Stimulated activated CD4-positive, alpha-beta T cell treated with anti-CD3 and anti-CD28 coated beads, Interleukin-2, amount 100 ng/mL, for 48 hours (primary cell): ENCODE measurements around the gene C1QL1.

Experiments used
- DNase-seq, 2 donors: peaks; one replicate each; pipeline ENCODE4 v3.0.0-alpha.2; 2020

C1QL1 gene

DNA sequence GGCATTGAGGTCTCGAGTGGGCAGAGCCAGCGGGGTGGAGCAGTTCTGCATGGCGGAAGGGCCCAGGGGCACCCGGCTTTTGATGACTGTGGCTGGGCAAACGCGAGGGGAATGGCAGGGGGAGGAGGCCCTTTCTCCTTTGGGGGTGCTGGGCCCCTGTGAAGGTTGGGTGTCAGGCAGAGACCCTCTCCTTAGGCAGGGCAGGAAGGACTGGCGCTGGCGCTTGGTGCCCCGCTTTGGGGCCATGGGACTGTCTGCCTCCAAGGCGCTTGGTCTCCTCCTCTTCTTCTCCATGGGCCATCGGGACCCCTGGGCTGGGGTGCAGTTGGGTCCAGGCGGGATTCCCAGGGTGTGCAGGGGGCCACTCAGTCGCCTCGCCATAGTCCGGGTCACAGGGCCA lies 40.0 kb downstream of the C1QL1 start:
- DNase-seq, result no peak

DNA sequence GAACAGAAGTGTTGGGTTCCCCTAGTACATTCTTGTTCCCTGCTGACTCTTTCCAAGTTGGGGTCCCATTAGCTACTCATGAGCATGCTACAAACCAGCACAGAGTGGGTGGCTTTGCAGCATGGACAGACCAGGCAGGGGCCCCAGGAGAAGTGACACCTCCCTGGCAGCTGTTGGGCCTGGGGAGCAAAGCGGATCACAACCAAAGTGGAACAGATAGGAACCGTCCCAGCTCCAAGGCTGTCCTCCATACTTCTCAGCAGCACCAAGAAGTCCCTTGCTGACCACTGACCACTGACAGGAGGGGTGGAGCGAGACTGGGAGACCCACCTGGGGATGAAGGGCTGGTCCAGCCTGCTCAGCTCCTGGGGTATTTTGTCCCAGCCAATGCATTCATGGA lies 40.4 kb downstream of the C1QL1 start:
- DNase-seq, result no peak

DNA sequence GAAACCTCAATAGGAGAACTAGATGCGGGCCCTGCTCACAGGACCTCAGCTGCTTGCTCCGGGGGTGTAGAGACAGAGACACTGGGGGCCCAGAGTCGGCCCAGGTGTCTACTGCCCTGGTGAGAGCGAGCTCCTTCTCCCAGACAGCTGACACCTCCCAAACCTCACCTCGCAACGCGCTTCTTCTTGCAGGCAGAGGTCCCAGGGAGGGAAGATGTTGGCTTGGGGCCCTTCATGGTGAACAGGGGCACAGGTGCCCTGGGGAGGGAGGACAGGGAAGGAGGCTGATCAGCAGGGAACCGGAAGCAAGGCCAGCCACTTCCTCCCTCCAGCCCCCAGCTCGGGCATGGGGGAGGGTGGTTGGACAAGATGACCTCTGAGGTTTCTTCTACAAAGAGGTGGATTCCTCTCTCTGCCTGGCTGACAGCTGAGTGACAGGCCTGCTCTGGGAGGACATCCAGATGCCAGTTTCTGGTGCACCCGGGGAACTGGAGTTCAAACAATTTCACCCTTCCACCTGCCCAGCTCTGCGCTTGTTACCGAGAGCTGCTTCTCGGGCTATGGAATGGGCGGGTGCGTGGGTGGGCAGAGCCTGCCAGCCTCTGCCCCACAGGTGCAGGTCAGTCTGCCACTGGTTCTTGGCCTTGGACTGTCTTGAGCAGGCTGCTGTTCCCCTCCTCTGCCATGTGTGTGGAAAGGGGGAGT lies 41.1 kb downstream of the C1QL1 start:
- DNase-seq, result no peak

DNA sequence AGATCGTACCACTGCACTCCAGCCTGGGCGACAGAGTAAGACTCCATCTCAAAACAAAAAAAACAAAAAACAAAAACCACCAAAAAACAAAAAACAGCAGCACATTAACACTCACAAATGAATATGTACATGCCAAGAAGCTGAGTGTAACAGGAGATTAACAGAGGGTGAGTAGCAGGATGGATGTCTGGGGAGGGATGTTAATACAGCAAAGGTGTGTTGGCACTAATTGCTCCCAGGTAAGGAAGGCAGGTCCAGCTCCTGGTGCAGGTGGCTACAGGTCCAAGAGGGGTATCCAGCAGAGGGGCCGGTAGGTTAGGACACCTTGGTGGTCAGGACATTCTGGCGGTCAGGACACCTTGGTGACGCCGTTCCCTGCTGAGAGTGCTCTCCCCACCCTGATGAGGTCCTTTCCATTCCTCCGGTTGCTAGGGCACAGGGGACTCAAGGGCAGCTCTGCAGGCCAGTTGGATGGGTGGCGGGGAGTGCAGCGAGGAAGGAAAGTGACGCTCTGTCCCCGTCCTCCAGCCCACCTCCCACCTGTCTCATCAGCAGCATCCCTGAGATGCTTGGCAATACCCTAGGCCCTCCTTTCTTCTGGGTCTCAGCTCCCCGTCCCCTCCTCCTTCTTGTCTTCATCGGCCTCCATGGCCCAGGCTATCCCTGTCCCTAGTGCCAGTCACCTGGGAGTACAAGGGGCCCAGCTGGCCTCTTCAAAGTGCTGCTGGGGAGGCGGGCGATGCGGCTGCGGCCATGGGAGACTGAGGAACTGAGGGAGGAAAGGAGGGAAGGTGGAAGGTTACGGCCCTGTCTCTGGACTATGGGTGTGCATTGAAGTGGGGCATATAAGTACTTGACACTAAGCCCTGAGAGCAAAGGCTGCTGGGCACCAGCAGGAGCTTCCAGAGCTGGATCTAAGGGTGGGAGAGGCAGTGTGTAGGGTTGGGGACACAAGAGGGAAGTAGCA lies 42.1 kb downstream of the C1QL1 start:
- DNase-seq, result no peak

DNA sequence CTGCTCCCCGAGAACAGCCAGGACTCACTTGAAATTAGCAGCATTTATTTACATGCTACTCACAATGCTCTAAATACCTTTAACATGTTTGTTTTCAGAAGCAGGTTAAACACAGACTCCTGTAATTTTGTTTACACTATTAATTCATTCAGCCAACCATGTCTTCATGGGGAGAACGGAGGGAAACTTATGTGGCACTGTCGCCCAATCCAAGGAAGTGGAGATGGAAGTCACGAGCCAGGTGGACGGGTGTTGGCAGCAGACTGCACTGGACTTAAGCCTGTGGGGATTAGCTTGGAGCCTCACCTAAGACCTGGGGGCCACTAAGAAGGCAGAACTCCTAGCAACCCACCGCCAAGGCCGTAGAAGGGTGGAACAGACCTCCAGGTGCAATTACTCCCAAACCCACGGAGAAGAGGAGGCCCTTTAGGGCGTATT lies 44.0 kb downstream of the C1QL1 start:
- DNase-seq, result no peak

DNA sequence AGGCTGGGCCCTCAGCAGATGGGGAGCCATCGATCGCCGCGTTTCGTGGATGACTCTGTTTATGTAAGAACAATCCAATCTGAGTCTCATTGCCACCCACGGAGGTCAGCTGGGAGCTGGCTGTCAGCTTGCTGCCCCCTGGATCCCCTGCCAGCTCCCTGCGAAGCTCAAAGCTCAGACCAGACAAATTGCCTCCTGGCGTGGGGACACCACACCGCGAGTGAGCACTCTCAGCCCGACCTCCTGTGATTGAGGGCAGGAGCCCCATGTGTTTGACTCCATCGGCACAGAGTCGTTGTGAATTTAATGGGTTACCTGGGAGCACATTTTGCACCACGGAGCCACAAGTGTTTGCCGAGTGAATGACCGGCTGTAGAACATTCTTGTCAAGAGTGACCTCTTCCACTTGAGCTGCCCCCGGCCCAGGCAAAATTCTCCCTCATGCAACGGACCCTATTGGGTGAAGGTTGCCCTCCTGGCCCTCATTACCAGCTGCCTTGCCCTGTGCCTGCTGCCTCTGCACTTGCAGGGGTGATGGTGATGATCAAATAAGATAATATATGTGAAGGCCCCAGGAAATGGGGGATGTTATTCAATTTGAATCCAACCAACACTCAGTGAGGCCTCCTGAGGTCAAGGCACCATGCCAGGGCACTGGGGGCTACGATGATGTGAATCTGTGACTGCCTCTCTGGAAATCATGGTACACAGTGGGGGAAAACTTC lies 45.2 kb downstream of the C1QL1 start:
- no peak for DNase-seq

DNA sequence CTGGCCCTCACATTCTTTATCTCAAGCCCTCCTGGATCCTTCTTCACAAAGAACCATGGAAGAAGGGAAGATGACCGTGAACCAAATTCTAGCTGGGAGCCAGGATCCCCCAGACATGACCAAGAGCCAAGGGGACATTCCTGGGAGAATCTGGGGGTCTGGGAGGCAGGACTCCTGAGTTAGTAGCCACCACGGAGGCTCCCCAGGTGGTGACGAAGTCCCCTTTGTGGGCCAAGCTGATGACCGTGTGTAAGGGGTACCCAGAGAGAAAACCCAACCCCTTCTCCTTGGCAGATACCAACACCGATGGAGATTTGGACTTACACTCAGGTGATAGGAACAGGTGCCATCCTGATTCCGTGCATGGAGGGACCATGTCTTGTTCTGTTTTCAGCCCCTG lies 46.0 kb downstream of the C1QL1 start:
- DNase-seq, result no peak

DNA sequence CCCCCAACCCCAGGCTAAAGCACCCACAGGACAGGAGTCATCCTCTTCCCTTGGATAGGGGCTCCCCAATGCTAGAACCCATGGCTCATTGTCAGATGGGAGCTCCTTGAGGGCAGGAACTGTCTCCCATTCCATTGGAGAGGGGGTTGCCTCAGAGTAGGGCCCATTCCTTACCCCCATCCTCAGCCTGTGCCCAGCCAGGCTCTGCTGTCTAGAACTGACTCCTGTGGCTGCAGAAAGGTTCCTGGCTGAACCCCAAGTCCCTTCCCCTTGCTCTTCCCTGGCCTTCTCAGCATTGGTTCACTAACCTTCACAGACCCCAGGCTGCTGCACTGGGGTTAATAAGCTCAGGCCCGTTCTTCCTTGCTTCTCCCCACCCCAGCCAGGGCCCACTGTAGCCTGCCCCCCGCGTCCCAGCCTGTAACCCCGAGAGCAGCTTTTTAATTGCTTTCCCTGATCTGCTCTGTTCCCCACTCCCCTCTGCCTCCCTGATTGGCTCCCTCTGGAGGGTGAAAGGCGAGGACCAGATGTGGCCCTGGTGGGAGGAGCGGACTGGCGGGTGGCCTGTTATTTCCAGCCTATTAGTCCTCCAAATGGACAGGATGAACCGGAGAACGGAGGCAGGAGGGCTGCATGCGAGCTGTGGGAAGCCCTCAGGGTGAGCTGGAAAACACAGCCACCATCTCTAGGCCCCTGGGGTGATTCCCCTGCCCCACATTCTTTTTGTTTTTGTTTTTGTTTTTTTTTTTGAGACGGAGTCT lies 46.8 kb downstream of the C1QL1 start:
- no peak for DNase-seq

DNA sequence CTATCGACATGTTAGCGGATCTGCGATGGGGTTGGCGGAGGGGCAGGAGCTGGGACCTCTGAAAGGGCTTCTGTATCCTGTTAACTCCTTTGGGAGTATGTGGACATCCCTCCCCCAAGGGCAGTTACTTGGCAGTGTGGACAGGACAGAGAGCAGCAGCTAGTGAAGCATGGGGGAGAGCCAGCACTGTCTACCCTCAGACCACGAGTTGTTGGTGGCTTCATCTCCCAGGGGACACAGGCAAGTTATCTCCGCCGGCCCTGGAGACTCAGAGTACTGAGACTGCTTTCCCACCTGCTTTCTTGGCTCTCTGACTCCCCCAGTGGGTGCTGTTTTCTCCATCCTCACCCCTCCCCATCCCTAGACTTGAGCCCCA lies 47.5 kb downstream of the C1QL1 start:
- no peak for DNase-seq

DNA sequence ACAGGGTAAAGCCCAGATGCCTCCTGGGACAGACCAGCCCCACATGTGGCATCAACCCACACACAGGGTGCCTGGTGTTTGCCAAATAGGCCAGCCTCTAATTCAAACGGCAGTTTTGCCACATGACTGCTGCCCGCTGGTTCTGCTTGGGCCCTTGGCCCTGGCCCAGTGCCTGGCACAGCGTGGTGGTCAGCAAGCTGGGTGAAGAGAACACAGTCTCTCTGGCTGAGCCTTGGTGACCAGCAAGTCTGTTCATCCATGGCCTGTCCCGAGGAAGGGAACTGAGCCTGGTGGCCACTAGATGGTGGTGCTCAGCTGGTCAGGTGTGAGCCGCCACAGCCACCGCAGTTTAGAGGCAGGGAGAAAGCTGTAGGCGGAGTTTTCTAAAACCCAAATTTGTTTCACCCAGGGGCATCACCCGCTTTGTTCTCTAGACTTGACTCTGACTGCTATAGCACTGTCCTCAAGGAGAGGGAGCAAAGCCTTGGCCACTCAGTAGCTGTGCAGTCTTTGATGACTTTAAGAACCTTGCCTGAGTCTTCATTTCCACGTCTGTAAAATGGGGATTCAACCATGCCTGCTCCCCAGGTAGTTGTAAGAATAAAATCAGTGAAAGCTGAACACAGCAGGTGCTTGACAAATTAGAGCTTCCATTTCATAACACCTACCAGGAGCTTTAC lies 48.1 kb downstream of the C1QL1 start:
- peak; percentile 47 to 54 for DNase-seq

DNA sequence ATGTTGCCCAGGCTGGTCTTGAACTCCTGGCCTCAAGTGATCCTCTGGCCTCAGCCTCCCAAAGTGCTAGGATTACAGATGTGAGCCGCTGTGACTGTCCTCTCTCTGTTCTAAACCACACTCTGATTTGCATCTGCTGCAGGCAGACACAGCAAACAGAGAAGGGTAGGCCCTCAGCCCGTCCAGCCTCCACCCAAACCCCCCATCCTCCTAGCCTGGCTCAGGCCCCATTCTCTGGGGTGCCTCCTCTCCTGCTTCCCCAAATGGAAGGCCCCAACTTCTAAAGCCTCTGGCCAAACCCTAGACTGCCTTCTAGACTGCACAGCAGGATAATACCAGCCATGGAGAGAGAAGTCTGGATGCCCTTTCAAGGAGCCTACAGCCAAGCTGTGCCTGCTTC lies 48.7 kb downstream of the C1QL1 start:
- no peak for DNase-seq

DNA sequence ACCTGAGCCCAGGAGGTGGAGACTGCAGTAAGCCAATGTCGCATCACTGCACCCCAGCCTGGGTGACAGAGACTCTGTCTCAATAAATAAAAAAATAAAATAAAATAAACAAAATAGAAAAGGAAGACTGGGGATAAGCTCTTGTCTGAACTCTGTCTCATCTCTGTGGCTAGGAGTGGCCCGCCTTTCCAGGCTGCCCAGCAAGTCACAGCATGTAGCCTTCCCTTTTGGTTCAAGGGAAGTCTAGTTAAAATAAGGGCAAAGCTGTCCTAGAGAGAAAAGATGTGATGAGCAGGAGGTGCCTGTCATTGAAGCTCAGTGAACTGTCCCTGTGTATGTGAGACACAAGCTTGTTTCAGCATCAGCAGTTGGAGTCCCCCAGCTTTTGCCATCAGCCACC lies 50.1 kb downstream of the C1QL1 start:
- DNase-seq, result no peak

DNA sequence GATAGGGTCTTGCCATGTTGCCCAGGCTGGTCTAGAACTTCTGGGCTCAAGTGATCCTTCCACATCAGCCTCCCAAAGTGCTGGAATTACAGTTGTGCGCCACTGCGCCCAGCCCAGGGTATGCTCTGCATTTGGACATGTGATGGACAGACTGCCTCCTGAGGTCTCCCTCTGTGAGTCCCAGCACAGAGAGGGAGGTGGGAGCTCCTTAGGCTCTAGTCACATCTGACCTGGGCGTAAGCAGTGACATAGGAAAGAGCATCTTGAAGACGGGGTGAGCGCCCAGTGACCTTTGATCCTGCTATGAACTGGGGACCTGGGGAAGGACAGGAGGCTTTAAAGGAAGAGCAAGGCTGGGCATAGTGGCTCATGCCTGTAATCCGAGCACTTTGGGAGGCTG lies 50.6 kb downstream of the C1QL1 start:
- DNase-seq, result no peak

DNA sequence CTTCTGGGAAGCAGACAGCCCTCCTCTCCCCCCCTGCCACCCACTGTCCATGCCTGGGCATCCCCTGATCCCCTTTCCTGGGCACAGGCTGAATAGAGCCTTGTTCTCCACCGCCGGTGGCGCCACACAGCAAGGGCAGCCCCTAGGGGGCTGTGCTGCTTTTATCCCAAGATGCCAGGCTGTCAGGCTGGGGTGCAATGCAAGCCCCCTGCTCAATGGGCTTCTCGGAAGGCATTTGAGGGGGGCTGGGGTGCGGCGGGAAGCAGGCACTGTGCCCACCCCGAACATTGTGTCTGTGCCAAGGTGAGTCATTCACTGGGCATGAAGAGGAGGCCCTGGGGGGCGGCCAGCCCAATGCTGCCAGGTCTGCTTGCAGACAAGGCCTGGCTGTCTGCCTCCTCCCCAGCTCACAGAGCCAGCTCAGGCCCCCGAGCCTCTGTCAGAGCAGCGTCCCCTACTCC lies 51.3 kb downstream of the C1QL1 start:
- no peak for DNase-seq

DNA sequence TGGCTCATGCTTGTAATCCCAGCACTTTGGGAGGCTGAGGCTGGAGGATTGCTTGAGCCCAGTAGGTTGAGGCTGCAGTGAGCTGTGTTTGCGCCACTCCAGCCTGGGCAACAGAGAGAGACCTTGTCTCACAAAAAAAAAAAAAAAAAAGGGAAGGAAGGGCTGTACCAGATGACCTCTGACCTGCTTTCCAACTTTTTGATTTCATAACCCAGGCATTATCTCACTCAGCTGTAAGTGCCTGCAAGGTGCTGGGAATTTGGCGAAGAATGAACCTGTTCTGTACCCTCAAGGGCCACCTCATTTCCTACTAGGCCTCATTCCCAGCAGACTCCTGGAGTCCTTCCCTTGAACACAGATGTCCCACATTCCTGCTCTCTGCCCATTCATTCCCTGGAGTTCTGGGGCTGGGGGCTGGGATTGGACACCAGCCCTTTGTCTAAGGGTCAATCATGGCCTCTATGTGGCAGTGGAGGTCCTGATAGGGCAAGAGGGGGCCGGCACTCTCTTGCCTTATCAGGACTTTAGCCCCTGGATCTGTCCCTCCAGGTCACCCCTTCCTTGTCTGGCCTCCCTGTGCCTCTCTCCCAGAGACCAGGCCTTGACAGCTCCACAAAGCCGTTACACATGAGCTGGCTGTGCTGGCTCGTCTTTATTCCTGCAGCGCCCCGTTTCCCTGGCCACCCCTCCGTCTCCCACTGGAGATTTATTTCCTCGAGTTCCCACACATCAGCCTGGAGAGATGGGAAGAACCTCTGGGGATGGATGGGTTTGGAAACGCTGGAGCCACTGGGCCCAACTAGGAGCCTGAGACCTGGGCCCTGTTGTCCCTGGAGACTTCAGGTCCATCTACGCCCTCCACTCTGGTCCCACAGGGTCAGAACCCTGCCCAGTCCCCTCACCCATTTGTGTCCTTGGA lies 52.0 kb downstream of the C1QL1 start:
- no peak for DNase-seq

DNA sequence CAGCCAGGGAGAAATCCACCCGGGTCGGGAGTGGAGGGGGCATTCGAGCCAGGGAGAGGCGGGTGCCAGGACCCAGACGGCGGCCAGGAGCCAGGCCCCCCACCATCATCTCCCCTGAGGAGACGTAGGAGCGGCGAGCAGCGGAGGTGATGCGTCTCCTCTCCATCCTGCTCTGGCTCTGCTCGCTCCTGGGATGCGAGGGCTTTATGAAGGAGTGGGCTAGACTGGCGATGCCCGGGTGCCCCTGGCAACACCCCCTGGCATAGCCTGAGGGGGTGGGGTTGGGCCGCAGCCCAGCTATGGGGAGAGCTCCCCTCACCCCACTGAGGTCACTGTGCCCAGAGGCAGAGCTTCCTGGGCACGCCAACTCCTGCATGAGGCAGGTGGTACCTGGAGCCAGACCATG lies 52.8 kb downstream of the C1QL1 start, which contains the start of gene GFAP:
TSS of gene GFAP (minus strand) at position 180 of the 406 bp plus-strand sequence. CDS start at position 166, 14 bp downstream.
- DNase-seq, result no peak

DNA sequence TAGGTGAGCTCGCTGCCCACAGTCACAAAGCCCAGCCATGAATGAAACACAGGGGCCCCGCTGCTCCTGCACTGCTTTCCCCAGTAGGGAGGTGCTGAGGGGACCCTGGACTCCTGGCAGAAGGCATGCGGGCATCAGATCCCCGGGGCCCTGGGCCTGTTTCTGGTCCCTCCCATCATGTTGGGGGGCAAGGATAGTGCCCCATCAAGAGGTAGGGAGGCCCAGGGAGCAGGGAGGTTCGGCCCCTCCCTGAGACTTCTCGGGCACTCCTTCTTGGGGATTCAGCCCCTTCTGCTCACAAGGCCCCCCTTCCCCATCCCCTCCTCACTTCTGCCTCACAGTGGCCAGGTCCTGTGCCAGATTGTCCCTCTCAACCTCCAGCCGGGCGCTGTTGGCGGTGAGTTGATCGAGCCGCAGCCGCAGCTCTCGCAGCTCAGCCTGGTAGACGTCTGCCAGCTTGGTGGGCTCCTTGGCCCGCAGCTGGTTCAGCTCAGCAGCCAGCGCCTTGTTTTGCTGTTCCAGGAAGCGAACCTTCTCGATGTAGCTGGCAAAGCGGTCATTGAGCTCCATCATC lies 53.3 kb downstream of the C1QL1 start:
- DNase-seq, result no peak

DNA sequence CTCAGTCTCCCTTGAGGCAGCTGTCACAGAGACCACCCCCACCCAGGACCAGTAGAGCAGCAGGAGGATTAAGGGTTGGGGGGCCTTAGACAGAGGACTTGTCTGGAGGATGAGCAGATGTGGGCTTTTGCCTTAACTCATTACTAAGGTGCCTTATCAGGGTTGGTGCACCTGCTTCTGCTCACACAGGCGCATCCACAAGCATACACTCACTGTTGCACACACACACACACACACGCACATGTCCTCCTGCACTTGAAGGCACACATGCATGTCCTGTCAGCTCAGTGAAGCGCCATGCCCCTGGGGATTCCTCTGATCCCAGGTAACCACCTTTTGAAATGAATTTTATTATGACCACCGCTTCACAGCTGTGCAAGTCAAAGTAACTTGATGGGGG lies 54.0 kb downstream of the C1QL1 start:
- DNase-seq, result no peak

DNA sequence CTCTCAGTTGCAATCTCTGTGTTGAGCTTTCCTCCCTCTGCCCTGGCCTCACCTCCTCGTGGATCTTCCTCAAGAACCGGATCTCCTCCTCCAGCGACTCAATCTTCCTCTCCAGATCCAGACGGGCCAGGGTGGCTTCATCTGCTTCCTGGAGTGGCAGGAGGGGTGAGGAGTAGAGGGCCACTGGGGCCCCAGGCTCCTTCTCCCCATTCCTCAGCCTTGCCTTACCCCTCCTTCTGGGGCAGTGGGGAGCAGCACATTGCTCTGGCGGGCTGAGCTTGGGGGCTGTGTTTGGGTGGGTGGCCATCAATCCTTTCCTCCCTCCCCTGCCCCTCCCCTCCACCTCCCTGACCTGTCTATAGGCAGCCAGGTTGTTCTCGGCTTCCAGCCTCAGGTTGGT lies 54.4 kb downstream of the C1QL1 start:
- no peak for DNase-seq

DNA sequence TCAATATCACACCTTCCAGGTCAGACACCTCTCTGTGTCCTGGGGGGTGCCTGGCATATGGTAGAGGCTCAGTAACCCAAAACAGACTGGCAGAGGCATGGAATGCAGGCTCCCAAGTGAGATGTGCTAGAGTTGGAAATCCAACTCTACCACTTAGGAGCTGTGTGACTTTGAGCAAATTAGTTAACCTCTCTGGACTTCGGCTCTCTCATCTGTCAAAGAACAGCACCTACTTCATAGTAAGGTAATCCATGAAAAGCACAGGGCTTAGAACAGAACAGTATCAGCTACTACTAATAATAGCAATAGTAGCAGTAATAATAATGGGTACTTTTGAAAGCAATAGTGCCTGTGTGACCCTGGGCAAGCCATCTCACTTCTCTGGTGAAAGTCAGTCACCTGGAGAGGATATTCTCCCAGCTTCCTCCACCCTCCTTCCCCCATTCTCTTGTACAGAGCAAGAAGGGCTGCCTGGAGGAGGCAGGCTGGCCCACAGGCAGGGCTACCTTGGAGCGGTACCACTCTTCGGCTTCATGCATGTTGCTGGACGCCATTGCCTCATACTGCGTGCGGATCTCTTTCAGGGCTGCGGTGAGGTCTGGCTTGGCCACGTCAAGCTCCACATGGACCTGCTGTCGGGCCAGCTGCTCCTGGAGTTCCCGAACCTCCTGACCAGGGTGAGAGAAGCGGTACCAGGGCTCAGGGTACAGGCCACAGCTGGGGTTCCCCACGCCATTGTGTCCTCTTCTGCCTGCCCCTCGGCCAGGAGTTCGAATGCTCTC lies 55.1 kb downstream of the C1QL1 start:
- no peak for DNase-seq
